CD14-positive monocyte (primary cell): Measurements from ENCODE around the gene CLBA1. TPM values are rescaled to one million over a fixed set of nuclear protein-coding genes. Genes with fewer than 3 reads are reported as not detected.
A peak's percentile ranks its signal among the peaks of the same experiment; 100 is the strongest.

ENCODE experiments used
- DNase-seq, 3 donors: peaks; one replicate each; pipeline ENCODE4 v3.0.0-alpha.2; 2011 to 2022
- H2AFZ ChIP-seq: 2 replicates; pipeline ENCODE4 v1.6.0; 2012; ENCODE audit warnings: mild to moderate bottlenecking, low read depth, low read length, inconsistent platforms; ENCODE audit not compliant: insufficient read depth, poor library complexity, severe bottlenecking
- H3K27ac ChIP-seq, 2 donors: 1 replicate in 1 of 2; 2 replicates in 1 of 2; pipeline ENCODE4 v1.5.1; 2012 to 2013; ENCODE audit warnings: low read length in 2 of 2, control low read depth in 1 of 2, inconsistent platforms in 1 of 2, low read depth in 1 of 2, mild to moderate bottlenecking in 1 of 2
- H3K27me3 ChIP-seq, 2 donors: one replicate each; pipeline versions ENCODE4 v1.6.0 to v1.6.1; 2011 to 2013; ENCODE audit warnings: low read length in 2 of 2; ENCODE audit not compliant: control insufficient read depth in 2 of 2, insufficient read depth in 2 of 2
- H3K36me3 ChIP-seq, 2 donors: replicated peaks in 1 of 2; 1 replicate in 1 of 2; 2 replicates in 1 of 2; pipeline versions ENCODE4 v1.5.1 to v1.6.1; 2012 to 2013; ENCODE audit warnings: low read length in 2 of 2, control low read depth in 1 of 2, inconsistent platforms in 1 of 2, mild to moderate bottlenecking in 1 of 2; ENCODE audit not compliant: insufficient read depth in 2 of 2, control insufficient read depth in 1 of 2
- H3K4me1 ChIP-seq, 2 donors: 1 replicate in 1 of 2; 2 replicates in 1 of 2; pipeline versions ENCODE4 v1.5.1 to v1.6.1; 2012 to 2013; ENCODE audit warnings: low read length in 2 of 2, control low read depth in 1 of 2, inconsistent platforms in 1 of 2, mild to moderate bottlenecking in 1 of 2, moderate library complexity in 1 of 2; ENCODE audit not compliant: insufficient read depth in 2 of 2, control insufficient read depth in 1 of 2
- H3K4me2 ChIP-seq: replicated peaks from 2 replicates; pipeline ENCODE3; 2012; ENCODE audit warnings: low read length, moderate library complexity, mild to moderate bottlenecking; ENCODE audit not compliant: poor library complexity, severe bottlenecking; ENCODE audit errors: extremely low read depth
- H3K4me3 ChIP-seq, 3 experiments: fragments of 200-600 bp in 1 of 3; sonication (generic) in 1 of 3; replicated peaks in 1 of 3; 1 replicate in 2 of 3; 2 replicates in 1 of 3; pipeline ENCODE4 v1.5.1; 2011 to 2013; ENCODE audit warnings: low read length in 3 of 3, mild to moderate bottlenecking in 3 of 3, control low read depth in 2 of 3, low read depth in 2 of 3, inconsistent platforms in 1 of 3, moderate library complexity in 1 of 3
- H3K79me2 ChIP-seq: 2 replicates; pipeline ENCODE4 v1.6.0; 2012; ENCODE audit warnings: mild to moderate bottlenecking, control low read depth, inconsistent platforms, low read length, moderate library complexity; ENCODE audit not compliant: insufficient read depth
- H3K9ac ChIP-seq: 2 replicates; pipeline ENCODE4 v1.6.0; 2017; ENCODE audit warnings: low read length, mild to moderate bottlenecking; ENCODE audit not compliant: insufficient read depth, poor library complexity, severe bottlenecking
- H3K9me3 ChIP-seq, 2 donors: replicated peaks in 1 of 2; 1 replicate in 1 of 2; 2 replicates in 1 of 2; pipeline versions ENCODE4 v1.5.1 to v1.6.1; 2012 to 2013; ENCODE audit warnings: low read length in 2 of 2, control low read depth in 1 of 2; ENCODE audit not compliant: control insufficient read depth in 1 of 2, insufficient read depth in 1 of 2
- H4K20me1 ChIP-seq: 2 replicates; pipeline ENCODE4 v1.6.0; 2012; ENCODE audit warnings: mild to moderate bottlenecking, low read length, control low read depth, moderate library complexity; ENCODE audit not compliant: insufficient read depth
- H3K27ac Mint-ChIP-seq, 7 donors: one replicate each; pipeline ENCODE4 v1.8.0; 2020; ENCODE audit warnings: mild to moderate bottlenecking in 7 of 7, mixed read lengths in 7 of 7, moderate library complexity in 6 of 7, inconsistent platforms in 2 of 7
- H3K27me3 Mint-ChIP-seq, 3 donors: one replicate each; pipeline ENCODE4 v1.8.0; 2021 to 2022; ENCODE audit warnings: low read depth in 3 of 3, mild to moderate bottlenecking in 3 of 3, mixed read lengths in 3 of 3, moderate library complexity in 3 of 3, inconsistent platforms in 1 of 3
- H3K36me3 Mint-ChIP-seq, 2 donors: one replicate each; pipeline ENCODE4 v1.8.0; 2020; ENCODE audit warnings: mixed read lengths in 2 of 2, inconsistent platforms in 1 of 2, mild to moderate bottlenecking in 1 of 2
- H3K4me1 Mint-ChIP-seq: one replicate; pipeline ENCODE4 v1.8.0; 2020; ENCODE audit warnings: mild to moderate bottlenecking, mixed read lengths
- H3K4me3 Mint-ChIP-seq, 2 donors: one replicate each; pipeline ENCODE4 v1.8.0; 2020; ENCODE audit warnings: mild to moderate bottlenecking in 2 of 2, mixed read lengths in 2 of 2, moderate library complexity in 1 of 2
- H3K9me3 Mint-ChIP-seq, 7 donors: one replicate each; pipeline ENCODE4 v1.8.0; 2020 to 2022; ENCODE audit warnings: mixed read lengths in 7 of 7, mild to moderate bottlenecking in 6 of 7, moderate library complexity in 6 of 7, inconsistent platforms in 2 of 7
- WGBS: methylation state at CpG from one replicate; pipeline ENCODE4 v1.1.5; 2013; ENCODE audit warnings: missing lambda C conversion rate; ENCODE audit not compliant: insufficient coverage; 5-methylcytosine and 5-hydroxymethylcytosine counted together
- intact Hi-C, 2 donors: fragments of 100-400 bp; cut with micrococcal nuclease; formaldehyde crosslinking; loops; one replicate each; pipeline versions ENCODE4 v1.15.0 to v1.15.1; 2023
- polyA plus RNA-seq, 3 donors: library from polyadenylated mRNA; depleted of rRNA in 1 of 3; unstranded in 2 of 3; stranded (reverse) in 1 of 3; fragments of 300-500 nt in 2 of 3; fragments of >200 nt in 1 of 3; fragmentation: Illumina TruSeq in 2 of 3; gene quantifications; 1 replicate in 2 of 3; 2 replicates in 1 of 3; pipeline ENCODE4 v1.2.3, GENCODE V29; 2012 to 2021
- TF ChIP-seq, protein P1 (sequence below): fragments of 200-600 bp; IDR thresholded peaks from one replicate; pipeline ENCODE4 v1.8.0; 2022; ENCODE audit warnings: antibody characterized with exemption, mild to moderate bottlenecking

The CLBA1 gene
- polyA plus RNA-seq, 3 donors, result 0.62 to 0.76 (median 0.63) TPM

DNA sequence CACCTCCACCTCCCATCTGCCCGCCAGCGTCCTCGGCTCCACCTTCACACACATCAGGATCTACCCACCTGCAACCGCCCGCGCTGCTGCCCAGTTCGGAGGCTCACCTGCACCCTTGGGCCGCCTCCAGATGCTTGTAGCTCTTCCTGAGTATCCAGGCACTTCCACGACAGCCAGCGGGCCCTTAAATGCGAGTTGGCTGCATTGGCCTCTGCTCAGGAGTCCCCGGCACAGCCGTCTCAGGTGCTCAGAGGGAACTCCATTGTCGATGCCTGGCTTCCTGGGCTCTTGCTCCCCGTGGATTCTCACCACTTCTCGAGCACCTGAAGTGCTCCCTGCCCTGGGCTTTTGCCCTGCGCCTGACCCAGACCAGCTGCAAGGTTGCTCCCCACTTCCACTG lies 57.2 kb downstream of the CLBA1 start:
- peaks cover 24% of the 10 kb centered on the region for H3K4me1 Mint-ChIP-seq

DNA sequence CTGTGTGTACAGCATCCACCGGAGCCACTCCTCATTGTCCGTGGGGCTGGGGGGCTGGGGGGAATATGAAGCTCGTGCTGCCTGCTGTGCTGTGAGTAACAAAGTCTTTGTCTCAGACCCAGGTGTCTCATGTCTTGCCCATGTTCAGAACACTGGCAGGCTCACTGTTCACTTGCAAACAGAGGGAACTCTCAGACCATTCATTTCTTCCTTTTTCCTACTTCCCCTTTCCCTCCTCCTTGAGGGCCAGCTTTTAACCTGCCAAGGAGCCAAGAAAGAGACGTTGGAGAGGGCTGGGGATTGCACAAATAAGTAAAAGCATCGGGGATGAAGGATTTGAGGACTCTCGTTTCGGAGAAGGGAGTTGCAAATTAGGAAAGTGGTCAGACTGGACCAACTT lies 58.1 kb downstream of the CLBA1 start:
- H3K27ac Mint-ChIP-seq, result peak overlapping the region in 5 of 7 donors; percentile 2 to 77 (median 54)
- Histone ChIP-seq H3K4me1 (peaks cover 32 to 38% of the 10 kb centered on the region in 2 donors), H3K4me2 (no peak overlapping the region), H3K9ac (no peak overlapping the region), H3K9me3 (no peaks in the 10 kb centered on the region), H4K20me1 (peaks cover 26% of the 10 kb centered on the region), H3K36me3 (peaks cover 5 to 12% of the 10 kb centered on the region in 2 donors), H3K27me3 (no peaks in the 10 kb centered on the region), H3K27ac (peak overlapping the region in 1 of 2 donors; percentile 26), H3K4me3 (no peak overlapping the region), H3K79me2 (no peaks in the 10 kb centered on the region), H2AFZ (no peak overlapping the region)
- peaks cover 1 to 6% (median 5%) of the 10 kb centered on the region in 3 donors for H3K27me3 Mint-ChIP-seq
- H3K4me1 Mint-ChIP-seq, result peaks cover 24% of the 10 kb centered on the region
- peak overlapping the region in 1 of 2 donors; percentile 56 for H3K4me3 Mint-ChIP-seq
- TF ChIP-seq, protein P1, sequence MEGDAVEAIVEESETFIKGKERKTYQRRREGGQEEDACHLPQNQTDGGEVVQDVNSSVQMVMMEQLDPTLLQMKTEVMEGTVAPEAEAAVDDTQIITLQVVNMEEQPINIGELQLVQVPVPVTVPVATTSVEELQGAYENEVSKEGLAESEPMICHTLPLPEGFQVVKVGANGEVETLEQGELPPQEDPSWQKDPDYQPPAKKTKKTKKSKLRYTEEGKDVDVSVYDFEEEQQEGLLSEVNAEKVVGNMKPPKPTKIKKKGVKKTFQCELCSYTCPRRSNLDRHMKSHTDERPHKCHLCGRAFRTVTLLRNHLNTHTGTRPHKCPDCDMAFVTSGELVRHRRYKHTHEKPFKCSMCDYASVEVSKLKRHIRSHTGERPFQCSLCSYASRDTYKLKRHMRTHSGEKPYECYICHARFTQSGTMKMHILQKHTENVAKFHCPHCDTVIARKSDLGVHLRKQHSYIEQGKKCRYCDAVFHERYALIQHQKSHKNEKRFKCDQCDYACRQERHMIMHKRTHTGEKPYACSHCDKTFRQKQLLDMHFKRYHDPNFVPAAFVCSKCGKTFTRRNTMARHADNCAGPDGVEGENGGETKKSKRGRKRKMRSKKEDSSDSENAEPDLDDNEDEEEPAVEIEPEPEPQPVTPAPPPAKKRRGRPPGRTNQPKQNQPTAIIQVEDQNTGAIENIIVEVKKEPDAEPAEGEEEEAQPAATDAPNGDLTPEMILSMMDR, result no peak
- peak in 2 of 3 donors; percentile 51 to 62 for DNase-seq
- intact Hi-C loops, result no loop called here
- H3K36me3 Mint-ChIP-seq, result peaks cover 4 to 10% of the 10 kb centered on the region in 2 donors
- WGBS, result 41% methylated on average over 3 of the region's 7 CpGs
- peaks cover 0 to 2% (median 0%) of the 10 kb centered on the region in 7 donors for H3K9me3 Mint-ChIP-seq

More for the DNA sequence above, 57.2 kb downstream of the CLBA1 start:
- no peak overlapping the region for H2AFZ ChIP-seq
- H3K4me3 ChIP-seq, result no peak overlapping the region
- H3K79me2 ChIP-seq, result no peaks in the 10 kb centered on the region
- TF ChIP-seq, protein P1, result no peak
- H3K27me3 Mint-ChIP-seq, result peaks cover 4 to 8% (median 5%) of the 10 kb centered on the region in 3 donors
- no peak overlapping the region for H3K4me3 Mint-ChIP-seq
- no peak overlapping the region for H3K9ac ChIP-seq
- H3K36me3 ChIP-seq, result peaks cover 0 to 4% of the 10 kb centered on the region in 2 donors
- no peak overlapping the region for H3K27ac Mint-ChIP-seq
- H3K9me3 Mint-ChIP-seq, result peaks cover 0 to 2% (median 0%) of the 10 kb centered on the region in 7 donors
- no peak for DNase-seq
- H4K20me1 ChIP-seq, result peaks cover 20% of the 10 kb centered on the region
- H3K27ac ChIP-seq, result no peak overlapping the region
- no peaks in the 10 kb centered on the region for H3K9me3 ChIP-seq
- H3K4me1 ChIP-seq, result peaks cover 32 to 38% of the 10 kb centered on the region in 2 donors
- intact Hi-C loops, result no loop called here
- H3K4me2 ChIP-seq, result no peak overlapping the region
- peaks cover 2 to 3% of the 10 kb centered on the region in 2 donors for H3K36me3 Mint-ChIP-seq
- H3K27me3 ChIP-seq, result no peaks in the 10 kb centered on the region
- 95% methylated on average over 17 of the region's 17 CpGs for whole genome bisulfite sequencing

Other genes with a start within 250 kb of the CLBA1 start
- gene SIVA1, start 232.6 kb upstream of the CLBA1 start, polyA plus RNA-seq, result 100 to 1,000 TPM; 102 to 193 (median 156) TPM
- gene AKT1, start 190.0 kb upstream of the CLBA1 start, polyA plus RNA-seq, result 100 to 1,000 TPM in 1 of 3 donors, 10 to 100 TPM in 1, 1 to 10 TPM in 1; 7.2 to 180 (median 26.4) TPM
- 1 to 10 TPM in 1 of 3 donors, under 1 TPM in 2; 0.49 to 1.0 (median 0.68) TPM for gene ZBTB42, start 184.7 kb upstream of the CLBA1 start, polyA plus RNA-seq
- under 1 TPM in 1 of 3 donors, not detected in 2; 0.09 TPM for gene CEP170B, start 120.5 kb upstream of the CLBA1 start, polyA plus RNA-seq
- gene PLD4, start 60.9 kb upstream of the CLBA1 start, polyA plus RNA-seq, result 10 to 100 TPM; 12.2 to 15.5 (median 15.1) TPM
- under 1 TPM in 1 of 3 donors, not detected in 2; 0.01 TPM for gene AHNAK2, start 7.4 kb upstream of the CLBA1 start, polyA plus RNA-seq
- 10 to 100 TPM in 2 of 3 donors, 1 to 10 TPM in 1; 8.6 to 12.0 (median 11.6) TPM for gene CDCA4, start 35.3 kb downstream of the CLBA1 start, polyA plus RNA-seq
- 10 to 100 TPM in 2 of 3 donors, 1 to 10 TPM in 1; 6.3 to 19.0 (median 13.0) TPM for gene GPR132, start 79.6 kb downstream of the CLBA1 start, polyA plus RNA-seq
- 1 to 10 TPM in 1 of 3 donors, not detected in 2; 1.2 TPM for gene JAG2, start 183.0 kb downstream of the CLBA1 start, polyA plus RNA-seq
- 10 to 100 TPM; 22.0 to 37.4 (median 23.9) TPM for gene NUDT14, start 195.5 kb downstream of the CLBA1 start, polyA plus RNA-seq